HG03108 (cell line): ENCODE results near the gene DLGAP4.

Experiments
- ATAC-seq: cut with Tn5 transposase; IDR thresholded peaks from one replicate; pipeline ENCODE4 v1.9.1; 2021; ENCODE audit warnings: moderate library complexity; ENCODE audit not compliant: unreplicated experiment

Gene DLGAP4

GRCh38 chr20:36352843-36353553, 46.9 kb downstream of the DLGAP4 start:
- no peak for ATAC-seq

DNA sequence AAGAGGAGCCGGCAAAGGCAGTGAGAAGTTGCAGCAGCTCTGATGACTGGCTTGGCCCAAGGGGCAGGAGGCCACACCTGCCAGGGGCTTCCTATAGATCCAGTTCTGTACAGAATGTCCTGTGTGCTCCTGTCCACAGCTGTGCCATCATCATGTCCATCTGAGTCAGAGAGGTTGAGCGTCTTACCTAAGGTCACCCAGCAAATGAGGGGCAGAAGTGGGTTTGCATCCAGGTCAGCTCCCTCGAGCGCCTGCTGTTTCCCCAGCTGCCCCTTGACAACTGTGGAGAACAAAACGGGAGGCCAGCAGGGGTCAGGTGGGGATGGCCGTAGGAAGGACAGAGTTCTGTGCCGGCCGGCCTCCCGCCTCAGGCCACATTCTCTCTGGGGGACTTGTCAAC, 47.6 kb downstream of the DLGAP4 start:
- no peak for ATAC-seq

DNA sequence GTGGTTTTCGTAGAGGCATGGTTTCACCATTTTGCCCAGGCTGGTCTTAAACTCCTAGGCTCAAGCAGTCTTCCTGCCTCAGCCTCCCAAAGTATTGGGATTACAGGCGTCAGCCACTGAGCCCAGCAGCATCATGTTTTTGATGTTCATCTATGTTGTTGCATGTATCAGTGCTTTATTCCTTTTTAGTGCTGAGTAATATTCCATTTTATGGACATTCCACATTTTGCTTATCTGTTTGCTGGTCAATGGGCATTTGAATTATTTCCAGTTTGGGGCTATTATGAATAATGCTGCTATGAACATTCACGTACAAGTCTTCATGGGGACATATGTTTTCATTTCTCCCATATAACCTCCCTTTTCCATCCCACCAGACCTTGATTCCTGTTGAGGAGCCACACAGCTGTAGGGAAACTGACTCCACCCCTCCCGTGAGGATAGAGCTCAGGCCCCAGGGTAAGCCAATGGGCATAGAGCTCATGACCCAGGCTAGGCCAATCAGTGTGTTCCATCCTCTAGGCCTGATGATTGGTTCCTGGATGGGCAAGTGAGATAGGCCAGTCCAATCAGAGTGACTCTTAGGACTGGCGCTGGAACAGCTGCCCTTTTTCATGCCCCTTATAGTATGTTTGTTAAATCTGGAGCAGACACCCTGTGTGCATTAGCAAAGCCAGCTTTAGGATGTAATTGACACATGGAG, 49.5 kb downstream of the DLGAP4 start:
- ATAC-seq = no peak

- no peak for ATAC-seq
Observed at GRCh38 chr20:36359668-36360406, 53.7 kb downstream of the DLGAP4 start.

DNA sequence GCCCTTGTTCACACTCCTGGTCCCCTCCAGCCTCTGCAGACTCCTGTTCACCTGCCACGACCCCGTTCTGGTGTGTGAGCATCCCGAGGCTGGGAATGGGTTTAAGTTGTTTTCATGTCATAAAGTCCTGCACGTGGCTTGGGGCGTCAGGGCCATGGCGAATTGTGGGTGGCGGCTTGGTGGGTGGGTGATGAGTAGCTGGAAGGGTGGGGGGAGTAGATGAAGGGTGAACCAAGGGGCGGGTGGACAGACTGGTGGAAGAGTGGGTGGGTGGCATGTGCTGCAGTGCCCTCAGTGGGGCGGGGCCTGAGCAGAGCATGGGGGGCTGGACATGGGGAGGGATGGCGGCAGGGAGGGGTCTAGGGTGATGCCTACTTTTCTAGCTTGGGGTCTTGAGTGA, 54.3 kb downstream of the DLGAP4 start:
- ATAC-seq = no peak

GRCh38 chr20:36361406-36361805, 55.3 kb downstream of the DLGAP4 start:
- no peak for ATAC-seq

DNA sequence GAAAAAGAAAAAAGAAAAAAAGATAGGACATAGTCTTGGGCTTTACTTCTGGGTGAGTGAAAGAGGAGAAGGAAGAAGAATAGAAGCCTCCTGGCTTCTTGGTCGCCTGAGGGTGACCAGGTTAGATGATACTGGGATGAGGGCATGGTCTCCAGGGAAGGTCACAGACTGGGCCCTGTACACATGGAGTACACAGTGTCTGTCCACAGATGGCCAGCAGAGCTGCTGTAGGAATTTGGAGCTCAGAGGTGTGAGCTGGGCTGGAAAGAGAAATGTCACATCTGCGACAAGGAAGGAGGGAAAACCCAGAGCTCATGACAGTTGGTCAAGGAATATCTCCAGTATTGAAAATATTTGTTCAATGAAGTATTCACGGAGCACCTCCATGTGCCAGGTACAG, 56.1 kb downstream of the DLGAP4 start:
- no peak for ATAC-seq

DNA sequence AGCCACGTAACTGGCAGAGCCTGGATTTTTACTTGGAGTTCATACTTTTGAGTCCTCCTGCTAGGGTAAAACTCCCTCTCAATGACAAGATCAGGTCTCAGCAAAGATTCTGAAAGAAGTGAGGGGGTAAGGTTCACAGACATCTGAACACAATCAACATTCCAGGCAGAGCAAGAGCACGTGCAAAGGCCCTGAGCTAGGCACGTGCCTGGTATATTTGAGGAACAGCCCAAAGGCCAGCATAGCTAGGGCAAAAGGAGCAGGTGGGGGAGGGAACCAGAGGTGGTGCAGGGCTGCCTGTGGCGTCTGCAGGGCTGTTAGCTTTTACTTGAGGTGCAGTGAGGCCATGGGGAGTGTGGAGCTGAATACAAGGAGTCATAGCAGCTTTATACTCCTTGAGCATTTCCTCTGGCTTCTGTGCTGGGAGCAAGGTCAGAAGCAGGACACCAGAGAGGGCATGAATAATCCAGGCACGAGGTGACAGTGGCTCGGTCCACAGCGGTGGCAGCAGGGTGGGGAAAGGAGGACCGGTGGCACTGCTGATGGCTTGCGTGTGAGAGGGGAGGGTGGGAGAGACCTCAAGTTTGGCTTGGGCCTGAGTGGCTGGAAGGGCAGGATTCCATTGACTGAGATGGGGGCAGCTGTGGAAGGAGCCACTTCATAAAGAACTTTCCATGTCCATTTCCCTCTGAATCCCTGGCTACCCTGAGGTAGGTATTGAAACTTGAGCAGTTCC, 57.0 kb downstream of the DLGAP4 start:
- no peak for ATAC-seq

DNA sequence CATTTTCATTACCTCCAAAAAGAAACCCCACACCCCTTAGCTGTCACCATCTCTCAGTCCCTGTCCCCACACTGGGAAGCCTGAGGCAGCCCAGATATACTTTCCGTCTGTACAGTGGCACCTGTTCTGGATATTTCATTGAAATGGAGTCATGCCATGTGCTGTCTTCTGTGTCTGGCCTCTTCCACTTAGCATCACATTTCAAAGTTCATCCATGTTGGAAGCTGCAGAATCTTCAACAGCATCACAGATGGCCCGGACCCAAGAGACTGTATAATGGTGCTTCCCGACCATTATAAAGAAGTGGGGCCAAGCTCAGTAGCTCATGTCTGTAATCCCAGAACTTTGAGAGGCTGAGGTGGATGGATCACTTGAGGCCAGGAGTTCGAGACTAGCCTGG, 58.4 kb downstream of the DLGAP4 start:
- no peak for ATAC-seq

DNA sequence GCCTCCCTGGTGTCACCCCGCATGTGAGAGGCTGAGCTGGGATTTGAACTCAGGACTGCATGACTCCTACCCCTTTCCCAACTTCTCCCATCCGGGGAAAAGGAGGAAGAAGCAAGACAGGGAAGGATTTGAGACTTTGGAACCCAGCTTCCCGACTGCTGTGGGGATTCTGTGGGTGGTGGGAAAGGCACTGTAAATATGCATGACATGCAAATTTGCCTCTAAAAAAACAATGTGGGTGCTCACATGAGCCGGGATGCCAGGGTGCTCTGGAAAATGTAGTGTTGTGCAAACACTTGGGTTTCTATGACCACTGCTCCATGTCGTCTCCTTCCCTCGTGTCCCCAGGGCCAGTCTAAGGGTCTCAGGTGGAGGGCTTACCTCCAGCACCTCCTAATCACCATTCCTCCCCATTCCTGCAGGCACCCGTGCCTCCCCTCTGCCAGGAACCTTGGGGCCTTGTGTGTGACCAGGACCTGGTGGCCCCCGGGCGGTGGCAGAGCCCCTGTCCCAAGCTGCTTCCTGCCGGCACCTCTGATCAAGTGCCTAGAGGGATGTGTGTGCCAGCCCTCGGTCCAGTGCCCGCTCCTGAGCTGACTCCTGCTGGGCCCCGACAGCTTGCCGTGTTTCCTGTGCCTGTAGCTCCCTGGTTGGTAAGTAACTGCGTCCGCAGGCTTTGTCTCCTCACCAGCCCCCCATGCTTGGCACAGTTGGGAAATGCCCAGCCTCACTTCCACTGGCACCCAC, 60.7 kb downstream of the DLGAP4 start:
- no peak for ATAC-seq

GRCh38 chr20:36367370-36367745, 61.2 kb downstream of the DLGAP4 start:
- no peak for ATAC-seq

DNA sequence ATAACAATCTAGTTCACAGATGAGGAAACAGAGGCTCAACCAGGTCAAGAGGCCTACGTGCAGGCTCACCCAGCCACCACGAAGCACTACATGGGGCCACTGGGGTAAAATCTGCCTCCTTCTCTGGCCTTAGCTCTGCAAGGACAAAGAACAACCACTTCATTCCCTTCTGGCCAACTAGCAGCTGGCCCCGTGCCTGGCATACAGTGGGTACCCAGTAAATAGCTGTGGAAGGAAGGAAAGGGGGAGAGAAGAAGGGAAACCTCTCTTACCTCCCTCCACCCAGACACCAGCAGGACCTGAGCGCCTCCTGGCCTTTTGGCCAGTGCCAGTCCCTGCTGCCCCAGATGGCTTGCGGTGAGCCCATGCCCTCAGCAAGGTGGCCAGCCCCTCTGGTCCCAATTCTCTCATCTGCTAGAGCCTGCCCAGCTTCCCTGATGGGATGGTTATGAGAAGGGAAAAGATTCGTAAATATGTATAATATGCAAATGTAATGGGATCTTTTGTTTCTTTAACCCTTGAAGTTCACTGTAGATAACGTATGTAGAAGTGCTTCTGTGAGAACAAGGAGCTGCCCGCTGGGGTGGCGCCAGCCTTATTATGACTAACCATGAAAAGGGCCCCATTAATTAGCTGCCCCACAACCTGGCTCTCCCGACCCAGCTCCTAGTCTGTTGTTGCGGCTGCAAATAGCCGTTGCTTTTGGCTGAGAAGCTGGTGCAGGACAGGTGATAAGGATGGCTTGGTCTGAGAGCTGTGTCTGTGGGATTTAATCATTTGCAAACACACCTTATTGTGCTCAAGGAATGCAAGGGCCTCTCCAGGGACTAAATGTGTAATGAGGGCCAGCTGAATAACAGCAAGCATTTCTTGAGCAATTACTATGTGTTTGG, 62.0 kb downstream of the DLGAP4 start:
- no peak for ATAC-seq

GRCh38 chr20:36368869-36369268, 62.7 kb downstream of the DLGAP4 start:
- ATAC-seq = no peak

DNA sequence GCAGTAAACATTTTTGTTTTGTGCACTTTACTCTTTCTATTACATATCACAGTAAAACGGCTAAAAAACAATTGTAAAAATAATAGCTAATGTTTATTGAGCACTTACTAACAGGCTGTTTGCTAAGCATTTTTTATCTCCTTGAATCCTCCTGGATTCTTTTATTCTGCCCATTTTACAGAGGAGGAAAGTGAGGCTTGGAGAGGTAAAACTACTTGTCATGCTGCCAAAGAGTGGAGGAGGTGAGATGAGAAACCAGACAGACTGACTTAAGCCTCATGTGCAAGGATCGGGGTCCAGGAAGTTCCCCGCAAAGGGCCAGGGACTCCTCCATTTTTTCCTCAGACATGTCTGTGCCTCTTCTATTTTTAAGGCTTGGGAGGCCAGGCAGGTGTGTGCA, 63.6 kb downstream of the DLGAP4 start:
- no peak for ATAC-seq

GRCh38 chr20:36370991-36371790, 65.1 kb downstream of the DLGAP4 start:
- ATAC-seq = no peak

DNA sequence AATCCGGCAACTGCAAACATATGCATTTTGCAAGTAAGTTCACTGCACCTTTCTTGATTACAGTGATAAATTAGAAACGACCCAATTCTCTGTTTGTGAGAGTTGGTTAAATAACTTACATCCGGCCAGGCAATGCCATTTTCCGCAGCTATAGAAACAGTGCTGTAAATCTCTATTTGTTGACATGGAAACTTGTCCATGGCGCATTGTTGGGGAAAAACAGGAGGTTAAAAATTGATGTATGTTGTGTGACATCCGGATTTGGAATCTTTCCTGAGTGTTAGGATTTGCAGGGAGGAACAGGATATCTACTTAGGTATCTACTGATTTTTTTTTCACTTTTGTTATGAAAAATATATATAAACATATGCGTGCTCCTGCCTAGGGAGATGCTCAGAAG, 66.5 kb downstream of the DLGAP4 start:
- no peak for ATAC-seq

- no peak for ATAC-seq
Observed at GRCh38 chr20:36373089-36373488, 67.0 kb downstream of the DLGAP4 start.

- ATAC-seq = no peak
Observed at GRCh38 chr20:36374995-36375394, 68.9 kb downstream of the DLGAP4 start.
